ENCODE results near the gene PGLYRP3.

DNA sequence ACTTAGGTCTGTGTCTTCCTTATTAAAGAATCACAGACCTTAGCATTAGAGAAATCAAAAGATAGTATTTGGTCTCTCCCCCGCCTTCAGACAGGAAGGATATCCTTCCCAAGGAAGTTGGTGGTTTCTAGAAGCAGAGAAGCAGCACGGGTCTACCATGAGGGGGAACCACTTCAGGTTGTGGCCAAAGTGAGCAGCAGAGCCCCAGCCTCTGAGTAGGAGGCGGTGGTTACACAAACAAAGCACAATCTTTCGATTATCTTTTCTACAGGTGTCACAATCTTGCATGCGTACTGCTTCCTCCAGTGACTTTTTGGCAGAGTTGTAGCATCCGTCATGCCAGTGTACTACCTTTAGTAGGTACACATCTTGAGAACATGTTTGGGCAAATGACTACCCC is 27.1 kb upstream of the PGLYRP3 start:
- TF ChIP-seq, protein P1, sequence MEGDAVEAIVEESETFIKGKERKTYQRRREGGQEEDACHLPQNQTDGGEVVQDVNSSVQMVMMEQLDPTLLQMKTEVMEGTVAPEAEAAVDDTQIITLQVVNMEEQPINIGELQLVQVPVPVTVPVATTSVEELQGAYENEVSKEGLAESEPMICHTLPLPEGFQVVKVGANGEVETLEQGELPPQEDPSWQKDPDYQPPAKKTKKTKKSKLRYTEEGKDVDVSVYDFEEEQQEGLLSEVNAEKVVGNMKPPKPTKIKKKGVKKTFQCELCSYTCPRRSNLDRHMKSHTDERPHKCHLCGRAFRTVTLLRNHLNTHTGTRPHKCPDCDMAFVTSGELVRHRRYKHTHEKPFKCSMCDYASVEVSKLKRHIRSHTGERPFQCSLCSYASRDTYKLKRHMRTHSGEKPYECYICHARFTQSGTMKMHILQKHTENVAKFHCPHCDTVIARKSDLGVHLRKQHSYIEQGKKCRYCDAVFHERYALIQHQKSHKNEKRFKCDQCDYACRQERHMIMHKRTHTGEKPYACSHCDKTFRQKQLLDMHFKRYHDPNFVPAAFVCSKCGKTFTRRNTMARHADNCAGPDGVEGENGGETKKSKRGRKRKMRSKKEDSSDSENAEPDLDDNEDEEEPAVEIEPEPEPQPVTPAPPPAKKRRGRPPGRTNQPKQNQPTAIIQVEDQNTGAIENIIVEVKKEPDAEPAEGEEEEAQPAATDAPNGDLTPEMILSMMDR (IDR thresholded peaks at IDR 0.05): no peak
- TF ChIP-seq POLR2A (IDR thresholded peaks at IDR 0.05): no peak
